Measurements from ENCODE around the gene ITGAV. TPM values are rescaled to one million over a fixed set of nuclear protein-coding genes. Genes with fewer than 3 reads are reported as not detected.
"Not testable (repeated sequence)": the region's sequence is repeated elsewhere in the genome, so short reads cannot be mapped to it uniquely, and the experiment has no call there.

ITGAV gene
- total RNA-seq = 1 to 10 TPM; 8.1 to 8.8 TPM

DNA sequence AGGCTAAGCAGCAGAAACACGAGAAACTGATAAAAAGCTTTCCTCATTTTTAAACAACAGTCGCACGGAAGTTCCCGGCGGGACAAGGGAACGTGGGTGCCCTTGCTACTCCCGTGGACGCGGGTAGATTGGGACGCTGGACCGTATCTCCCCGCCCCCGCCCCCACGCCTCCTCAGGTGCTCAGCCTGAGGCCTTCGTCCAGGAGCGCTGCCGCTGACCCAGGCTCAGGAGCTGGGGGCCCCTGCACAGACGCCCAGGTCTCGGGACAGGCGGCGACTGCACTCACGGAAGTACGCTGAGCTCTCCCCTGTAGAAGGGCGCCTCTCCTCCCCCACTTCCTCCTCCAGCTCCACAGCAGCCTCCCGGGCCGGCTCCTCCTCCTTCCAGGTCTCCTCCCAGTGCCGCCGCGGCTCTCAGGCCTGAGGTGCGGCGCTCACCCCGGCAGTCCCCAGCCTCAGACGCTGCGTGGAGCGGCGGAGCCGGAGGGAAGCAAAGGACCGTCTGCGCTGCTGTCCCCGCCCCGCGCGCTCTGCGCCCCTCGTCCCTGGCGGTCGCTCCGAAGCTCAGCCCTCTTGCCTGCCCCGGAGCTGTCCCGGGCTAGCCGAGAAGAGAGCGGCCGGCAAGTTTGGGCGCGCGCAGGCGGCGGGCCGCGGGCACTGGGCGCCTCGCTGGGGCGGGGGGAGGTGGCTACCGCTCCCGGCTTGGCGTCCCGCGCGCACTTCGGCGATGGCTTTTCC is at the start of gene ITGAV:
TSS of gene ITGAV (plus strand) at position 445 of the 738 bp plus-strand sequence. CDS start at position 728, 283 bp downstream.
- CTCF ChIA-PET = interaction anchor here (0.9 to 1.2 kb wide), 3 partner anchors 13 to 50 kb away, joined by 3 read pairs; no protein-coding TSS in a partner anchor
- POLR2A ChIA-PET = interaction anchor here (1.0 to 1.9 kb wide), 4 partner anchors 12 to 104 kb away, joined by 3 to 19 read pairs (median 7); partner anchors contain the start of gene ZC3H15

DNA sequence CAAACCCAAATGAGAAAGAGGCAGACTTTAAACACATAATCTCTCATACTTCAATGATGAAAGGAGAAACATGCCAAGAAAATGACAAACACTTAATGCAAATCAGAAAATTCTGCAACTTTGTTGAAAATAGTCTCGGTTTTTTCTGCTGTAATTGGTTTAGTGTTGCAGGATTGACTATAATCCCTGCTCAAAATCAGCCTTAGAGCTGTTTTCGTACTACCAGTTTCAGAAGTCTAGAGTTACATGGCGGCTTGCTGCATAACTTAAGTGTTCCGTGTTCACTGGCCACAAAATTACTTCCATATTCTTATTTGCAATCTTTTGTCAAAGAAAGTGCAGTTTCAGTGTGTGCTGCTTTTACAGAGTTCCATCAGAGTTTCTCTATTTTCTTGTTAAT is 48.9 kb upstream of the ITGAV start:
- ChIA-PET POLR2A (no interaction called here), CTCF (no interaction called here)

DNA sequence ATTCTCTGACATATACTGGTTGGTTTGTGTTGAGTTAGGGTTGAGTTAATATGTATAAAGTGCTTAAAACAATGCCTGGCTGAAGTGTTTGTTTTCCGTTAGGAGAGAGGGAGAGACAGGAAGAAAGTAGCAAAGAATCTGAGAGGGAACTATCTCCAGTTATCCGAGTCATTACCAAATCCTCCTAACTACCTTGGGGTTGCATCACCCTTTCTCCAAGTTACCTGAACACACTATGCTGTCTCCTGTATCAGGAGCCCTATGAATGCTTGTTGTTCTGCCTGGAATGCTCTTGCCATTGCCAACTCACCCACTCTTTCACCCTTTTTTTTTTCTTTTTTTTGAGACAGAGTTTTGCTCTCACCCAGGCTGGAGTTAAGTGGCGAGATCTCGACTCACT is 47.9 kb upstream of the ITGAV start:
- ChIA-PET POLR2A (no interaction called here), CTCF (no interaction called here)

DNA sequence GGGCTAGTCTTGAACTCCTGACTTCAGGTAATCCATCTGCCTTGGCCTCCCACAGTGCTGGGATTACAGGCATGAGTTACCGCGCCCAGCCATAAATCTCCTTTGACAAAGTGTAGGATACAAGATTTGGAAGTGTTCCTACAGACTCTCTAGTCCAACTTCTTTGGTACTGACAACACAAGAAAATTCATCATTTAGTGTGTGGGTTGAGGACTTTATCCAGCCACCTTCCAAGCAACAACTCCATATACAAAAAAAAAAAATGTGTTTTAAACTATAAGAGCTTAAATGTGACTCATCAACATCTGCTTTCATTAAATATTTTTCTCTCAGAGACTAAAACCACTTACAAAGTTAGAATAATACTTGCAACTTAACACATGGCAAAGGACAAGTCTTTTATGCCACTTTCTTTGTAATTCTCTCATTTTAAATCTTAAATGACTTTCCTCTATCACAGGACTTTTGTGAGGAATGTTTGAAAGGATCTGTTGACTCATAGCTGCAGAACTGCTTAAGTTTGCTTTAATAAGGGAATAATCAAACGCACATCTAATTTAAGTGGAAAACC is 46.2 kb upstream of the ITGAV start:
- POLR2A ChIA-PET = no interaction called here
- CTCF ChIA-PET = no interaction called here

DNA sequence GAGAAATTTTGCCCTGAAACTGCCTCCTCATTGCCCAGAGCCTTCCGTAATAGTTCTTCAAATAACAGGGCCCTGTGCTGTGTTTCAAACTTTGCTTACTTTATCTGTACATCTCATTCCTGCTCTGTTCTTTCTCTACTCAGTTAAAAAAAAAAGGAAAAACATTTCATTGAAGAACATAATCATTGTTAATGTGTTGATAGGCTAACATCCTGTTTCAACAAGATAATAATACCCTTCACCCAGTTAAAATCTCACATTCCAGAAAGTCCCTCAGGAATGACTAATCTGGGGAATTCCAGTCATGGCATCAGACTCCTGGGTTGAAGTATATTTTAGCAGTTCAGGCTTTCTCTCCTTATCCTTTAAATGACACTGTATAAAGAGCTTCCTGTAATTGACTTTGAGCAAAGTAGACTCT is 45.6 kb upstream of the ITGAV start:
- ChIA-PET CTCF (no interaction called here), POLR2A (no interaction called here)

DNA sequence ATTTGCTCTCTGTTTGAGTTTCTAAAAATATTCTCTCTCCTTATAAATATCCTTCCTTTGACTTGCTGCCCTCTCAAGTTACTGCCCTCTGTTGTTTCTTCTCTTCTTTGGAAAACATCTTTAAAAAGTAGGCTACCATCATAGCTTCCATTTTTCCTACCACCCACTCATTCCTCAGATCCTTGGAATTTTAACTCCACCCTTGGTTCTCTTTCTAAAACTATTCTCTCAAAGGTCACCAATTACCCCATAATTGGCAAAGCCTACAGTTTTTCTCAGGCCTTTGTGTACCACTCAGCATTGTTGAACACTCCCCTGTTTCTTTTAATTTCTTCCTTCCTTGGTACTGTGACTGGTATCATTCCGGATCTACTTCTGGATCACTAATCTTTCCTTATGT is 43.0 kb upstream of the ITGAV start:
- CTCF ChIA-PET = no interaction called here
- POLR2A ChIA-PET = no interaction called here

DNA sequence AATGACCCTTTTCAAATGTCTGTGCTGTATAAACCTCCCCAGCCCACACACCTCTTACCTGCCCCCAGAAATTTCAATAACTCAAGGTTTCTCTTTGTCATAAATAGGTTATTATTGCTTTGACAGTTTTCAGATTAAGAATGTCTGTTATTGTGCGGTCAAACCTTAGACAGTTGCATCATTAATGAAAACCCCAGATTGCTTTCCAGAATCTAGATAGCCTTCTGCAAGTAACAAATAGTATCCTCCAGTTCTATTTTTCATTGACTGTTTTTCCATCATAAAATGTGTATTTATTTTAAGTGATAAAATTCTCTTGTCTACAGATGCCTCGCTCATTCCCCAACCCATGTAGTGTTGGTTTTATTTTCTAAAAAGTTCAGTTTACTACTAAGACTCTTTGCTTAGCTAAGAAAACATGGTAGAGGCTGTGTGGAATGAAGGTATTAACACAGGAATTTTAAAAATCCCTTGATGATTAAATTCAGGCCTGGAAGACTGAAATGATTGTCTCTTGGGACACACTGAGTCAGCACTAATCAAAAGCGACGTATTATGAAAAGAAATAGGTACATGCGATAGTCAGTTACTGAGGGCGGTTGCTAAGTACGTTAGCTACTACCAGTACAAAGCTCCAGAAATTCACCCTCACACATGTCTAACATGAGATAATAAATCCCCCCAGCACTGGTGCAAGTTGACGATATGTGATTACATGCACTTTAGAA is 38.4 kb upstream of the ITGAV start:
- POLR2A ChIA-PET = no interaction called here
- CTCF ChIA-PET = no interaction called here

DNA sequence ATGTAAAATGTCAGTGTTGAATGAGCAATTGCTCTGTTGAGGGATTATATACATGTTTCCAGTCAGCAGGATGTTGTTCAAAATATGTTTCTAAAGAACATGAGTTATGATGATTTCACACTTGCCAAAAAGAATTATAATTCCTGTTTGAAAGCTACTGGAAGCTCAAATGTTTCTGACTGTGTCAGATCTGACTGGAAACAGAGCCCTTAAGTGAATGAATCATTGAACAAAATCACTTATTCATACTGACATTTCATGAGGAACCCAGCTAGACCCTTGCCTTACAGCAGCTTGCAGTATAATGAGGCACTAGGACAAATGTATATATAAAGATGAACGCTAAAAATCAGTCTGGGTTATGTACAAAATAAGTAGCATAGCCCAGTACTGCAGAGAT is 35.4 kb upstream of the ITGAV start:
- CTCF ChIA-PET = no interaction called here
- POLR2A ChIA-PET = no interaction called here

DNA sequence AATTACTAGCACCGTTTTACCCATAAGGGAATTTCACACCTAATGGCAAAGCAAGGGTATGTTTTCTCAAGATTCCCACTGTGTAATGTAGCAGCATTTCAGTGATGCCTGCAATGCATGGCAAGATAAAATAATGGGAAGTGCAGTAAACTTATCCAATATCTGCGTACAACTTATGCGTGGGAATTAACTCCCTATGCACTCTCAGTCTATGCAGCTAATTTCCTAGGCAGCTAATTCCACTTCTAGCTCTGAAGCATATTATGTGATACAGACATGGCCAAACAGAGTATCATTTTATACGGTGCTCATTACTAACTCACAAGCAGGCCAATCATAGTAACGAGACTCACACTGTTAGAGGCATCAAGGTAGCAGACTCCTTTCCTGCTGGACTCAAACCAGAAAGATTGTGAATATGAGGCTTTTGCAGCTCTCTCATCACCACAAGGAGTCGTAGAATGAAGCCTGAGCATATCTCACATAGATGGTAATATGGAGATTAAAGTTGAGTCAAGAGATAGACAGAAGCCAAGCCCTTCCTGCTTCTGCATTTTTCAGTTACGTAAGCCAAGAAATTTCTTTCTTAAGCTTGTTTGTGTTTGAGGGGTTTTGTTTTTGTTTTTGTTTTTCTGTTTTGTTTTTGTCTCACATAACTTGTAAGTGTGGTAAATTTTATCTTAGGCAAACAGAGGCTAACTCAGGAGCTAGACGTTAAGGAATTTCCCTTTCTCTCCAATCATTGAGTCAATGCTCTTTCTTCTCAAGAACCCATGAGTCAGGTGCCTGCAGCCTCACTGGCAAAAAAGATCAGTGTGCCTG is 34.8 kb upstream of the ITGAV start:
- CTCF ChIA-PET = no interaction called here
- POLR2A ChIA-PET = no interaction called here

DNA sequence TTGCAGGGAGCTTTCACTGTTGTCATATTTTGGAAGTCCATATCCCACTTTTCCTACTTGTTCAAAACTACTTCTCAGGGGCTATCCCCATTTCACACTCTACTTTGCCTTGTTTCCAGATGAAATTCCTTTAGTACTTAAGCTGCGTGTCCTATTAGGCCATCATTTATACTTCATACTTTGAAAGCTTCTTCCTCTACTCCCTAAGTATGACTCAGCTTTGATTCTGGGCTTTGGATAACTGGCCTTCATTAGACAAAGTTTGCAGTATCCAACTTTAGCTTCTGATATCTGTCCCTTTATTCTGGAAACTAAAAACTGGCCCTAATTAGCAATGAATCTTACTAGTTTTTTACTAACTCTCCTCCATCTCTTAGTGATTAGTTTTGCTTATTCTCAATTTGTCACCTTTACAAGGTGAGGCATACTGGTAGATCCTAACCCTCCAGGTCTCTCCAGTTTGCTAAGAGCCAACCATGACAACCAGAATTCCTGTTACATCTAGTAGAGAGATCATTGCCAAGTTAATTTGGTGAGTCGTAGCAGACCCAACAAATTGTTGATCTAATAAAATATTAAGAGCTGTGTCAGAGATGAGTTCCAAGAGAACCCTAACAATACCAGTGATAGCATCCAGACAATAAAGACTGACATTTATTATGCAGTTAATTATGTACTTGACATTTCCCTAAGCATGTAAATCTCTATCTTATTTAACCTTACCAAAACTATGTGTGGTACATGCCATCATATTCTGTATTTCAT is 31.2 kb upstream of the ITGAV start:
- ChIA-PET CTCF (no interaction called here), POLR2A (no interaction called here)

DNA sequence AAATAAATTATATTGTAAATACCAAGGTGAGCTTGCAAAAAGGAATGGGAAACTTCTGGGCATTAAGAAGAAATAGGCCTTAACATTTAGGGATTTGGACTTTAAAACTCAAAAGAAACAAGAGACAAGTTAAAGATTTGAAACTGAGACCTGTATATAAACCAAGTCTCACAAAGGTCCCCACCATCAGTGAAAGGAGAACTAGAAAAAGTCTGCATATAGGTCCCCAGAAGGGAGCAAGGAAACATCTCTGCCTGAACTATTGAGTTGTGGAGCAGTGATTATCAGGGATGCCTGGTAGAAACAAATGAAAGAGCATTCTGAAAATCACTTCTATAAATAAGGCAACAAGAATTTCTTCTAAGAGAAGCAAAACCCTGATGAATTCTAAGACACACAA is 30.5 kb upstream of the ITGAV start:
- ChIA-PET POLR2A (no interaction called here), CTCF (no interaction called here)

DNA sequence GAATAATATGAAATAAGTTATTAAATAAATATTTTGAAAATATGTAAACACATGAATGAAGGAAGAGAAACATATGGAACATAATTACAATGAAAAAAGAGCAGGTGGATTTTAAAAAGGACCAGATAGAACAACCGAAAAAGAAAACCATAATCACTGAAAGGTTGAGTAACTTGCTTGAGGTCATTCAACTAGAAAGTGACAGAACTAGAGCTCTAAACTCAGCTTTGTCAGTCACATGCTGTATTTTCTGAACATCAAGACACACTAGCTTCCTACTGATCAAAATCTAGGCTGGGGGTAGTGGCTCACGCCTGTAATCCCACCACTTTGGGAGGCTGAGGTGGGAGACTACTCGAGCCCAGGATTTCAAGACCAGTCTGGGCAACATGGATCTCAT is 30.0 kb upstream of the ITGAV start:
- ChIA-PET CTCF (no interaction called here), POLR2A (no interaction called here)

DNA sequence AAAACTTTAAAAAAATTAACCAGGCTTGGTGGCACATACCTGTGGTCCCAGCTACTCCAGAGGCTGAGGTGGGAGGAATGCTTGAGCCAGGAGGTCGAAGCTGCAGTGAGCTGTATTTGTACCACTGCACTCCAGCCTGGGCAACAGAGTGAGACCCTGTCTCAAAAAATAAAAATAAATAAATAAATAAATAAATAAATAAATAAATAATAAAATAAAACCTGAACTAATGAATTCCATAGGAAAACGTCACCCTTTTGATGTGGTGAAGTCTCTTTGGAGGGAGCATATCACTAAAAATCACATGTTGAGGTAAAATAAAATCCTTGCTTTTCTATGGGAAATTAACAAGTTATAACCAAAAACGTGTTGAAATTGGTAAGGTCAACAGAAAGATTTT is 29.6 kb upstream of the ITGAV start:
- ChIA-PET CTCF (no interaction called here), POLR2A (no interaction called here)

DNA sequence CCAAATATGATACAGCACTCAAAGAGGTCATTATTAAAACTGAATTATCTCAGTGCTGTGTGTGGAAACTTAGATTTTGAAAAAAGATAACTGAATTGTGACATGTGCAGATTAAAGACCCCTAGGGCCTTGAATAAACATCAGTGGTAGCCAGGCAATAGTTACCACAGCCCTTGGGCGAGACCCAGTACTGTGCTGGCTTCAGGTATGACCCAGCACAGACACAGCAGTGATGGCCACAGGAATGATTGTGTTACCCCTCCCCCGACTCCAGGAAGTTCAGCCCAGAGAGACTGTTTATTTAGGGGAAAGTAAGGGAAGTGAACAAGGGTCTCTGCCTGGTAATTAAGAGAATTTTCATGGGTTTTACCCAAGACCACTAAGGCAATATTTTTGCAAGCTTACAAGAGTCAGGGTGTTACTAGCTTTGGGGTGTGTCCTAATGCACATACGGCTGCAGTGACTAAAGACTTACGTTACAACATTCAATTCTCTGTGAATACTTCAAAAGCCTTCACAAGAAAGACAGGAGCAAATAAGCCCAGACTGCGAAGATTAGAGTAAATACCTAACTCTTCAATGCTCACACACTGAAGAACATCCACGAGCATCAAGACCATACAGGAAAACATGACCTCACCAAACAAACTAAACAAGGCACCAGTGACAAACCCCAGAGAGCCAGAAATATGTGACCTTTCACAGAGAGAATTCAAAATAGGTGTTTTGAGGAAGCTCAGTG is 28.2 kb upstream of the ITGAV start:
- POLR2A ChIA-PET = no interaction called here
- CTCF ChIA-PET = no interaction called here

DNA sequence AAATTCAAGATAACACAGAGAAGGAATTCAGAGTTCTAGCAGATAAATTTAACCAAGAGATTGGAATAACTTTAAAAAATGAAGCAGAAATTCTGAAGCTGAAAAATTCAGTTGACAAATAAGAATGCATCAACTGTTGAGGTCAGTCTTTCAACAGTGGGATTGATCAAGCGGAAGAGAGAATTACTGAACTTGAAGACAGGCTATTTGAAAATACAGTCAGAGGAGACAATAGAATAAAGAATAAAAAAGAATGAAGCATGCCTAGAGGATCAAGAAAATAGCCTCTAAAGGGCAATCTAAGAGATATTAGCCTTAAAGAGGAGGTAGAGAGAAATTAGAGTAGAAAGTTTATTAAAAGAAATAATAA is 27.7 kb upstream of the ITGAV start:
- POLR2A ChIA-PET = no interaction called here
- CTCF ChIA-PET = no interaction called here

DNA sequence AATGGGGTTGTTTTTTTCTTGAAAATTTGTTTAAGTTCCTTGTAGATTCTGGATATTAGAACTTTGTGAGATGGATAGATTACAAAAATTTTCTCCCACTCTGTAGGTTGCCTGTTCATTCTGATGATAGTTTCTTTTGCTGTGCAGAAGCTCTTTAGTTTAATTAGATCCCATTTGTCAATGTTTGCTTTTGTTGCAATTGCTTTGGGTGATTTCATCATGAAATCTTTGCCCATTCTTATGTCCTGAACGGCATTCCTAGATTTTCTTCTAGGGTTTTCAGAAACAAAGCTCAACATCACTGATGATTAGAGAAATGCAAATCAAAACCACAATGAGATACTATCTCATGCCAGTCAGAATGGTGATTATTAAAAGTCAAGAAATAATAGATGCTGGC is 21.3 kb upstream of the ITGAV start:
- CTCF ChIA-PET = not testable (repeated sequence)

DNA sequence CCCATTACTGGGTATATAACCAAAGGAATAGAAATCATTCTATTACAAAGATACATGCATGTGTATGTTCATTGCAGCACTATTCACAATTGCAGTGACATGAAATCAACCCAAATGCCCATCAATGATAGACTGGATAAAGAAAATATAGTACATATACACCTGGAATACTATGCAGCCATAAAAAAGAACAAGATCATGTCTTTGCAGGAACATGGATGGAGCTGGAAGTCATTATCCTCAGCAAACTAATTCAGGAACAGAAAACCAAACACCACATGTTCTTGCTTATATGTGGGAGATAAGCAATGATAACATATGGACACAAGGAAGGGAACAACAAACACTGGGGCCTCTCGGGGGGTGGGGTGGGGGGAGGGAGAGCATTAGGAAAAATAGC is 20.7 kb upstream of the ITGAV start:
- CTCF ChIA-PET, POLR2A ChIA-PET: not testable (repeated sequence)

More for the DNA sequence above, 21.3 kb upstream of the ITGAV start:
- POLR2A ChIA-PET = not testable (repeated sequence)

DNA sequence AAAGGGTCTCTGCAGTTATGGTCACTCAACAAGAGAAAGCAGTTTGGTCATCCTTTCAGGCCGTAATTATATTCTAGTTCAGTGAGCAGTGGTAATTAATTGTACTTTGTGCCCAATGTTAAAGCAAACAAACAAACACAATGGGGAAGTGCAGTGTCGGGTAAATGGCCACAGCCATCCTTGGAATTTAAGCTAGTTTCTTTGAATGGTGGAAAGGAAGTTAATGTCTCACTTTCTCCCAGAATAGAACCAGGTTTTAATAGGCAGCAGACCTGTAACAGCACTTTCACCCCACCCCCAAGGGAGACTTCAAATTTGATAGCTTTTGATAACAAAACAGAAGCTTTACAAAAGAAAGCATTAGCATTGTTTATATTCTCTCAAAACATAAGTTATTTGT is 20.0 kb upstream of the ITGAV start:
- ChIA-PET POLR2A (interaction anchor here (0.5 kb wide), 1 partner anchor 387 kb away, joined by 8 read pairs; no protein-coding TSS in a partner anchor), CTCF (interaction anchor here (0.8 kb wide), 1 partner anchor 72 kb away, joined by 3 read pairs; no protein-coding TSS in a partner anchor)

DNA sequence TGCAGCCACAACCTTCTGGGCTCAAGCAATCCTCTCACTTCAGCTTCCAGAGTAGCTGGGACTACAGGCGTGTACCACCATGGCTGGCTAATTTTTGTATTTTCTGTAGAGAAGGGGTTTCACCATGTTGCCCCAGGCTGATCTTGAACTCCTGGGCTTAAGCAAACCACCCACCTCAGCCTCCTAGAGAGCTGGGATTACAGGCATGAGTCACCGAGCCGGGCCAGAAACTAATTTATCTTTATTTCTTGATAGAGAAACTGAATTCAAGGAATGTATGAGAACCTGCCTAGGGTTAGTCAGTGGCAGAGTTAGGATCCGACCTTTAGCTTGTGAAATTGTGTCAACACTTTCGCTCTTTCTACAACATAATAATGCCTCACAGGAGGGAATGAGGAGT is 19.3 kb upstream of the ITGAV start:
- CTCF ChIA-PET = no interaction called here
- POLR2A ChIA-PET = no interaction called here
